ENCODE measurements around the gene GTPBP1.

DNA sequence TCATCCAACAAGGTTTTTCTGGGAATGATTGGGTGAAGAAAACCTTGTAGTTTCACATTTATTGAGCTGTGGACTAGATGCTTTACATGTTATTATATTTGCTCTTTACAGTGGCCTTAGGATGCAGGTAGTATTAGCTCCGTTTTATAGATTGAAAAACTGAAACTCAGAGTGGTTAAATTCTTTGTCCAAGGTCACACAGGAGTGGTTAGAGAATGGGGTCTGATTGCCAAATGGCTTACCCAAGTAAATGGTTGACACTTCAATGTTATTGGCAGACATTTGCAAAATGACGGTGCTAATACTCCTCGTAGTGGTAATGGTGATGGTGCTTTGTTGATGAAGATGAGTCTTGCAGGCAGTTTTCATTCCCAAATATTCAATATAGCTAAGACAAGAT lies 2.2 kb downstream of the GTPBP1 start:
- TF ChIP-seq, protein P1, sequence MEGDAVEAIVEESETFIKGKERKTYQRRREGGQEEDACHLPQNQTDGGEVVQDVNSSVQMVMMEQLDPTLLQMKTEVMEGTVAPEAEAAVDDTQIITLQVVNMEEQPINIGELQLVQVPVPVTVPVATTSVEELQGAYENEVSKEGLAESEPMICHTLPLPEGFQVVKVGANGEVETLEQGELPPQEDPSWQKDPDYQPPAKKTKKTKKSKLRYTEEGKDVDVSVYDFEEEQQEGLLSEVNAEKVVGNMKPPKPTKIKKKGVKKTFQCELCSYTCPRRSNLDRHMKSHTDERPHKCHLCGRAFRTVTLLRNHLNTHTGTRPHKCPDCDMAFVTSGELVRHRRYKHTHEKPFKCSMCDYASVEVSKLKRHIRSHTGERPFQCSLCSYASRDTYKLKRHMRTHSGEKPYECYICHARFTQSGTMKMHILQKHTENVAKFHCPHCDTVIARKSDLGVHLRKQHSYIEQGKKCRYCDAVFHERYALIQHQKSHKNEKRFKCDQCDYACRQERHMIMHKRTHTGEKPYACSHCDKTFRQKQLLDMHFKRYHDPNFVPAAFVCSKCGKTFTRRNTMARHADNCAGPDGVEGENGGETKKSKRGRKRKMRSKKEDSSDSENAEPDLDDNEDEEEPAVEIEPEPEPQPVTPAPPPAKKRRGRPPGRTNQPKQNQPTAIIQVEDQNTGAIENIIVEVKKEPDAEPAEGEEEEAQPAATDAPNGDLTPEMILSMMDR (IDR thresholded peaks at IDR 0.05; ENCODE audit: extremely low read depth in 1 of 2, insufficient read depth in 1 of 2, low read depth in 1 of 2, low read length in 2 of 2), result no peak
- TF ChIP-seq EZH2 (IDR thresholded peaks at IDR 0.05; ENCODE audit: borderline replicate concordance, low read depth, low read length, severe bottlenecking) (no peak), POLR2A (IDR thresholded peaks at IDR 0.05; ENCODE audit: low read depth, low read length) (no peak), JUN (IDR thresholded peaks at IDR 0.05; ENCODE audit: borderline replicate concordance, insufficient read depth, insufficient read length, low read depth) (no peak), POLR2AphosphoS5 (IDR thresholded peaks at IDR 0.05; ENCODE audit: insufficient read depth, low read depth, low read length) (no peak), GATA2 (IDR thresholded peaks at IDR 0.05; ENCODE audit: insufficient read depth, insufficient read length, low read depth, low read length) (no peak)
- TF ChIP-seq, protein P2, sequence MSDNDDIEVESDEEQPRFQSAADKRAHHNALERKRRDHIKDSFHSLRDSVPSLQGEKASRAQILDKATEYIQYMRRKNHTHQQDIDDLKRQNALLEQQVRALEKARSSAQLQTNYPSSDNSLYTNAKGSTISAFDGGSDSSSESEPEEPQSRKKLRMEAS (IDR thresholded peaks at IDR 0.05; ENCODE audit: insufficient read depth, insufficient read length), result no peak
